Activated T-cell treated with anti-CD3 and anti-CD28 coated beads, Interleukin-2, amount 50 U/mL, for 72 hours (primary cell): ENCODE data around the gene LYSMD2. TPM values are rescaled to one million over a fixed set of nuclear protein-coding genes. Genes with fewer than 3 reads are reported as not detected.
A peak's percentile ranks its signal among the peaks of the same experiment; 100 is the strongest.

Experiments
- ATAC-seq, 2 donors: fragments of 150-1000 bp; cut with Tn5 transposase; replicated peaks in 1 of 2; 2 replicates each; pipeline ENCODE4 v1.10.0; 2021; ENCODE audit warnings: moderate library complexity in 2 of 2, mild to moderate bottlenecking in 1 of 2
- DNase-seq, 2 donors: peaks; one replicate each; pipeline ENCODE4 v3.0.0; 2021 to 2022; ENCODE audit warnings: mixed read lengths in 1 of 2
- H3K27ac Mint-ChIP-seq: one replicate; pipeline ENCODE4 v1.8.0; 2022; ENCODE audit warnings: mild to moderate bottlenecking, moderate library complexity, mixed read lengths
- H3K27me3 Mint-ChIP-seq: one replicate; pipeline ENCODE4 v1.8.0; 2022; ENCODE audit warnings: low read depth, mixed read lengths
- H3K36me3 Mint-ChIP-seq, 2 donors: one replicate each; pipeline ENCODE4 v1.8.0; 2022; ENCODE audit warnings: mixed read lengths in 2 of 2, mild to moderate bottlenecking in 1 of 2; ENCODE audit not compliant: insufficient read depth in 2 of 2
- H3K4me1 Mint-ChIP-seq: one replicate; pipeline ENCODE4 v1.8.0; 2022; ENCODE audit warnings: low read depth, mixed read lengths
- H3K4me3 Mint-ChIP-seq, 2 donors: one replicate each; pipeline ENCODE4 v1.8.0; 2022; ENCODE audit warnings: mild to moderate bottlenecking in 2 of 2, mixed read lengths in 2 of 2, moderate library complexity in 2 of 2
- H3K9me3 Mint-ChIP-seq, 2 donors: one replicate each; pipeline ENCODE4 v1.8.0; 2022; ENCODE audit warnings: mixed read lengths in 2 of 2
- total RNA-seq, 2 donors: library from RNA; stranded (reverse); gene quantifications; one replicate each; pipeline ENCODE4 v1.2.3, GENCODE V29; 2022

The LYSMD2 gene
- total RNA-seq, 2 donors from 2014 or later, result 22.8 to 23.1 TPM

- no peaks in the 10 kb centered on the region for H3K9me3 Mint-ChIP-seq
- no peaks in the 10 kb centered on the region for H3K36me3 Mint-ChIP-seq
- ATAC-seq (no peak), DNase-seq (no peak)
- H3K4me1 Mint-ChIP-seq, result peaks cover 3% of the 10 kb centered on the region
- H3K27me3 Mint-ChIP-seq, result peaks cover 28% of the 10 kb centered on the region
- no peak overlapping the region for H3K4me3 Mint-ChIP-seq
- no peak overlapping the region for H3K27ac Mint-ChIP-seq
Observed at GRCh38 chr15:51697163-51697562, 40.3 kb downstream of the LYSMD2 start.

- H3K27me3 Mint-ChIP-seq, result peaks cover 29% of the 10 kb centered on the region
- ATAC-seq, result no peak
- H3K36me3 Mint-ChIP-seq, result no peaks in the 10 kb centered on the region
Observed at GRCh38 chr15:51696566-51696965, 40.9 kb downstream of the LYSMD2 start.

GRCh38 chr15:51692154-51692553, 45.3 kb downstream of the LYSMD2 start:
- no peak overlapping the region for H3K27ac Mint-ChIP-seq
- no peaks in the 10 kb centered on the region for H3K9me3 Mint-ChIP-seq
- ATAC-seq (no peak), DNase-seq (no peak)
- no peaks in the 10 kb centered on the region for H3K36me3 Mint-ChIP-seq
- H3K4me3 Mint-ChIP-seq, result no peak overlapping the region
- H3K4me1 Mint-ChIP-seq, result peaks cover 14% of the 10 kb centered on the region
- peaks cover 20% of the 10 kb centered on the region for H3K27me3 Mint-ChIP-seq

More at GRCh38 chr15:51696566-51696965, 40.9 kb downstream of the LYSMD2 start:
- DNase-seq, result no peak
- no peaks in the 10 kb centered on the region for H3K9me3 Mint-ChIP-seq
- H3K4me3 Mint-ChIP-seq, result no peak overlapping the region
- no peak overlapping the region for H3K27ac Mint-ChIP-seq
- H3K4me1 Mint-ChIP-seq, result peaks cover 9% of the 10 kb centered on the region

GRCh38 chr15:51688863-51689262, 48.6 kb downstream of the LYSMD2 start:
- DNase-seq, result no peak
- no peaks in the 10 kb centered on the region for H3K9me3 Mint-ChIP-seq
- H3K27ac Mint-ChIP-seq, result no peak overlapping the region
- H3K4me3 Mint-ChIP-seq, result no peak overlapping the region
- peaks cover 14% of the 10 kb centered on the region for H3K4me1 Mint-ChIP-seq
- peaks cover 37% of the 10 kb centered on the region for H3K27me3 Mint-ChIP-seq
- no peaks in the 10 kb centered on the region for H3K36me3 Mint-ChIP-seq
- ATAC-seq, result no peak

GRCh38 chr15:51687565-51687964, 49.9 kb downstream of the LYSMD2 start:
- no peak for ATAC-seq
- peaks cover 14% of the 10 kb centered on the region for H3K4me1 Mint-ChIP-seq
- no peak overlapping the region for H3K27ac Mint-ChIP-seq
- H3K9me3 Mint-ChIP-seq, result no peaks in the 10 kb centered on the region
- DNase-seq, result no peak
- peaks cover 43% of the 10 kb centered on the region for H3K27me3 Mint-ChIP-seq
- no peak overlapping the region for H3K4me3 Mint-ChIP-seq
- H3K36me3 Mint-ChIP-seq, result peaks cover 0 to 2% of the 10 kb centered on the region in 2 donors

- Mint-ChIP-seq H3K27ac (no peak within 1 kb of the TSS), H3K36me3 (peaks cover 0 to 2% of the 10 kb centered on the region in 2 donors), H3K27me3 (peaks cover 58% of the 10 kb centered on the region), H3K9me3 (peaks cover 0 to 1% of the 10 kb centered on the region in 2 donors), H3K4me3 (peak within 1 kb of the TSS; percentile 50 to 60), H3K4me1 (peaks cover 7% of the 10 kb centered on the region)
- DNase-seq (peak; percentile 57 to 73), ATAC-seq (peak; percentile 64 to 68)
Observed at GRCh38 chr15:51681303-51681963, 56.0 kb downstream of the LYSMD2 start, which contains the start of gene SCG3. Gene SCG3, plus strand, starts transcription at chr15:51681503. Its CDS starts 253 bp downstream, at chr15:51681756.

GRCh38 chr15:51680321-51680720, 57.1 kb downstream of the LYSMD2 start:
- H3K4me1 Mint-ChIP-seq, result peaks cover 7% of the 10 kb centered on the region
- H3K4me3 Mint-ChIP-seq, result no peak overlapping the region
- peaks cover 0 to 1% of the 10 kb centered on the region in 2 donors for H3K9me3 Mint-ChIP-seq
- H3K27me3 Mint-ChIP-seq, result peaks cover 55% of the 10 kb centered on the region
- DNase-seq (no peak), ATAC-seq (no peak)
- H3K27ac Mint-ChIP-seq, result no peak overlapping the region
- peaks cover 0 to 2% of the 10 kb centered on the region in 2 donors for H3K36me3 Mint-ChIP-seq

GRCh38 chr15:51678096-51678495, 59.4 kb downstream of the LYSMD2 start:
- Mint-ChIP-seq H3K36me3 (no peaks in the 10 kb centered on the region), H3K9me3 (peaks cover 0 to 1% of the 10 kb centered on the region in 2 donors), H3K27ac (no peak overlapping the region), H3K4me3 (no peak overlapping the region), H3K4me1 (peaks cover 7% of the 10 kb centered on the region), H3K27me3 (peaks cover 44% of the 10 kb centered on the region)
- DNase-seq, result no peak
- no peak for ATAC-seq

- no peak for ATAC-seq
- Mint-ChIP-seq H3K27me3 (peaks cover 47% of the 10 kb centered on the region), H3K9me3 (peaks cover 0 to 1% of the 10 kb centered on the region in 2 donors), H3K4me1 (peaks cover 7% of the 10 kb centered on the region), H3K36me3 (no peaks in the 10 kb centered on the region), H3K27ac (no peak overlapping the region), H3K4me3 (no peak overlapping the region)
- no peak for DNase-seq
Observed at GRCh38 chr15:51677452-51677851, 60.0 kb downstream of the LYSMD2 start.

- Mint-ChIP-seq H3K4me3 (no peak overlapping the region), H3K9me3 (peaks cover 0 to 1% of the 10 kb centered on the region in 2 donors), H3K27ac (no peak overlapping the region), H3K4me1 (peaks cover 7% of the 10 kb centered on the region), H3K36me3 (no peaks in the 10 kb centered on the region), H3K27me3 (peaks cover 46% of the 10 kb centered on the region)
- ATAC-seq (no peak), DNase-seq (no peak)
Observed at GRCh38 chr15:51677021-51677420, 60.4 kb downstream of the LYSMD2 start.

- no peaks in the 10 kb centered on the region for H3K36me3 Mint-ChIP-seq
- ATAC-seq (no peak), DNase-seq (no peak)
- H3K27ac Mint-ChIP-seq, result no peak overlapping the region
- H3K27me3 Mint-ChIP-seq, result peaks cover 28% of the 10 kb centered on the region
- peaks cover 0 to 1% of the 10 kb centered on the region in 2 donors for H3K9me3 Mint-ChIP-seq
- H3K4me1 Mint-ChIP-seq, result no peaks in the 10 kb centered on the region
- no peak overlapping the region for H3K4me3 Mint-ChIP-seq
Observed at GRCh38 chr15:51675234-51675633, 62.2 kb downstream of the LYSMD2 start.
